CD4-positive, alpha-beta T cell treated with Interferon alpha-2 for 1 hour (primary cell): ENCODE measurements around the gene KRT76.
"Not testable (repeated sequence)": the region's sequence is repeated elsewhere in the genome, so short reads cannot be mapped to it uniquely, and the experiment has no call there.

Experiments used
- DNase-seq, 2 donors: peaks; one replicate each; pipeline ENCODE4 v3.0.0-alpha.2; 2020 to 2022

KRT76 gene

GRCh38 chr12:52777566-52777965 lies 421 bp upstream of the KRT76 start:
- no peak for DNase-seq

- no peak for DNase-seq
Observed at GRCh38 chr12:52776435-52776834, 710 bp downstream of the KRT76 start.

GRCh38 chr12:52774629-52775250 lies 2.4 kb downstream of the KRT76 start:
- DNase-seq = no peak

- no peak for DNase-seq
Observed at GRCh38 chr12:52772772-52773171, 4.4 kb downstream of the KRT76 start.

- no peak for DNase-seq
Observed at GRCh38 chr12:52772188-52772587, 5.0 kb downstream of the KRT76 start.

- no peak for DNase-seq
Observed at GRCh38 chr12:52771505-52771904, 5.6 kb downstream of the KRT76 start.

GRCh38 chr12:52771088-52771487 lies 6.1 kb downstream of the KRT76 start:
- DNase-seq = no peak

- no peak for DNase-seq
Observed at GRCh38 chr12:52769946-52770345, 7.2 kb downstream of the KRT76 start.

GRCh38 chr12:52769354-52769753 lies 7.8 kb downstream of the KRT76 start:
- no peak for DNase-seq

- DNase-seq = no peak
Observed at GRCh38 chr12:52768479-52769200, 8.5 kb downstream of the KRT76 start.

GRCh38 chr12:52767427-52767826 lies 9.7 kb downstream of the KRT76 start:
- DNase-seq = no peak

GRCh38 chr12:52767020-52767379 lies 10.1 kb downstream of the KRT76 start:
- DNase-seq = no peak

GRCh38 chr12:52766351-52767019 lies 10.7 kb downstream of the KRT76 start:
- no peak for DNase-seq

- DNase-seq = no peak
Observed at GRCh38 chr12:52765702-52766101, 11.4 kb downstream of the KRT76 start.

- no peak for DNase-seq
Observed at GRCh38 chr12:52763991-52764390, 13.2 kb downstream of the KRT76 start.

- DNase-seq = no peak
Observed at GRCh38 chr12:52763036-52763659, 14.0 kb downstream of the KRT76 start.

GRCh38 chr12:52761802-52762201 lies 15.3 kb downstream of the KRT76 start:
- no peak for DNase-seq

GRCh38 chr12:52761218-52761617 lies 15.9 kb downstream of the KRT76 start:
- DNase-seq = not testable (repeated sequence)

- DNase-seq = no peak
Observed at GRCh38 chr12:52760623-52761022, 16.5 kb downstream of the KRT76 start.

GRCh38 chr12:52759695-52760094 lies 17.4 kb downstream of the KRT76 start:
- no peak for DNase-seq

GRCh38 chr12:52759218-52759617 lies 17.9 kb downstream of the KRT76 start:
- DNase-seq = no peak

- no peak for DNase-seq
Observed at GRCh38 chr12:52757449-52758176, 19.5 kb downstream of the KRT76 start.
